Effector memory CD4-positive, alpha-beta T cell (primary cell): ENCODE results near the gene RTTN.
"Not testable (repeated sequence)": the region's sequence is repeated elsewhere in the genome, so short reads cannot be mapped to it uniquely, and the experiment has no call there.

Experiments
- DNase-seq, 3 donors: peaks; one replicate each; pipeline ENCODE4 v3.0.0-alpha.2; 2020
- H3K27ac ChIP-seq: 2 replicates; pipeline ENCODE4 v1.7.0; 2013; ENCODE audit warnings: mild to moderate bottlenecking, low read length, moderate library complexity; ENCODE audit not compliant: insufficient read depth, poor library complexity, severe bottlenecking
- H3K27me3 ChIP-seq: replicated peaks from 2 replicates; pipeline ENCODE4 v1.7.0; 2013; ENCODE audit warnings: mild to moderate bottlenecking, low read length; ENCODE audit not compliant: insufficient read depth, control insufficient read depth, poor library complexity, severe bottlenecking
- H3K36me3 ChIP-seq: 2 replicates; pipeline ENCODE4 v1.7.0; 2013; ENCODE audit warnings: mild to moderate bottlenecking, low read length, moderate library complexity; ENCODE audit not compliant: control insufficient read depth, insufficient read depth
- H3K4me1 ChIP-seq: 2 replicates; pipeline ENCODE4 v1.7.0; 2013; ENCODE audit warnings: low read length, mild to moderate bottlenecking; ENCODE audit not compliant: control insufficient read depth, insufficient read depth, poor library complexity, severe bottlenecking
- H3K4me3 ChIP-seq: 2 replicates; pipeline ENCODE4 v1.7.0; 2013; ENCODE audit warnings: low read length, low read depth, mild to moderate bottlenecking; ENCODE audit not compliant: insufficient read depth, poor library complexity, severe bottlenecking
- H3K9me3 ChIP-seq: 2 replicates; pipeline ENCODE4 v1.7.0; 2013; ENCODE audit warnings: mild to moderate bottlenecking, low read length, moderate library complexity; ENCODE audit not compliant: control insufficient read depth

The RTTN gene

DNA sequence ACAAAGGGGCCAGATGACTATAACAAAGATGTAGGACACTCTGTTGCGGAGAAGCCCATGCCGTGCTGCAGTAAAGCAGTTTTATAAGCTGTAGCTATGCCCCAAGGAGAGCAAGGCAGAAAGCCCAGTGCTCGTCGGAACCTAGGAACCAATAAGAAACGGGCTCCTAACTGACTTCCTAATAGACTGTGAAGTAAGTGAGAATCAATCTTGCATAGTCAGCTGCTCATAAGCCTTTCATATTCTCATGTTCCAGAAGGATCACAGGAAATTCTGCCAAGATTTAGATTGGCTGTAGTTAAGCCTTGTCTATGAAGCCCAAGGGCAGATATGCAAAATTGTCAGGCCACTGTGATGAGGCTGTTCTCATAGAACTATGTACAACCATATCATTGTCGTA lies 98.4 kb downstream of the RTTN start:
- Histone ChIP-seq H3K36me3 (peaks cover 14% of the 10 kb centered on the region), H3K27me3 (no peaks in the 10 kb centered on the region), H3K4me3 (no peak overlapping the region), H3K4me1 (no peaks in the 10 kb centered on the region), H3K27ac (no peak overlapping the region), H3K9me3 (no peaks in the 10 kb centered on the region)
- DNase-seq = no peak

DNA sequence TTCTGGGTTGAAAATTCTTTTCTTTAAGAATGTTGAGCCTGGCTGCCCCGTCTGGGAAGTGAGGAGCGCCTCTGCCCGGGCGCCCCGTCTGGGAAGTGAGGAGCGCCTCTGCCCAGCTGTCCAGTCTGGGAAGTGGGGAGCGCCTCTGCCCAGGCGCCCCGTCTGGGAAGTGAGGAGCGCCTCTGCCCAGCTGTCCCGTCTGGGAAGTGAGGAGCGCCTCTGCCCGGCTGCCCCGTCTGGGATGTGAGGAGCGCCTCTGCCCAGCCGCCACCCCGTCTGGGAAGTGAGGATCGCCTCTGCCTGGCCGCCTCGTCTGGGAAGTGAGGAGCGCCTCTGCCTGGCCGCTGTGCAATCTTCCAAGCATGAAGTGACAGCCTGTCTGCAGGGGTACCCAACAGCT lies 102.6 kb downstream of the RTTN start:
- not testable (repeated sequence) for H3K27ac ChIP-seq, H3K4me3 ChIP-seq, H3K4me1 ChIP-seq, DNase-seq, H3K27me3 ChIP-seq, H3K9me3 ChIP-seq
- peaks cover 11% of the 10 kb centered on the region for H3K36me3 ChIP-seq

GRCh38 chr18:70089858-70090257 lies 115.6 kb downstream of the RTTN start:
- Histone ChIP-seq H3K27ac (no peak overlapping the region), H3K9me3 (no peaks in the 10 kb centered on the region), H3K4me1 (no peaks in the 10 kb centered on the region), H3K36me3 (no peaks in the 10 kb centered on the region), H3K27me3 (no peaks in the 10 kb centered on the region), H3K4me3 (no peak overlapping the region)
- no peak for DNase-seq

- Histone ChIP-seq H3K4me1 (no peaks in the 10 kb centered on the region), H3K27me3 (no peaks in the 10 kb centered on the region), H3K9me3 (no peaks in the 10 kb centered on the region), H3K4me3 (no peak overlapping the region), H3K27ac (no peak overlapping the region), H3K36me3 (no peaks in the 10 kb centered on the region)
- DNase-seq = no peak
These were observed 119.4 kb downstream of the RTTN start for GRCh38 chr18:70086085-70086484.

GRCh38 chr18:70085641-70086040 lies 119.8 kb downstream of the RTTN start:
- Histone ChIP-seq H3K9me3 (no peaks in the 10 kb centered on the region), H3K4me1 (no peaks in the 10 kb centered on the region), H3K27ac (no peak overlapping the region), H3K4me3 (no peak overlapping the region), H3K36me3 (no peaks in the 10 kb centered on the region), H3K27me3 (no peaks in the 10 kb centered on the region)
- DNase-seq = no peak

DNA sequence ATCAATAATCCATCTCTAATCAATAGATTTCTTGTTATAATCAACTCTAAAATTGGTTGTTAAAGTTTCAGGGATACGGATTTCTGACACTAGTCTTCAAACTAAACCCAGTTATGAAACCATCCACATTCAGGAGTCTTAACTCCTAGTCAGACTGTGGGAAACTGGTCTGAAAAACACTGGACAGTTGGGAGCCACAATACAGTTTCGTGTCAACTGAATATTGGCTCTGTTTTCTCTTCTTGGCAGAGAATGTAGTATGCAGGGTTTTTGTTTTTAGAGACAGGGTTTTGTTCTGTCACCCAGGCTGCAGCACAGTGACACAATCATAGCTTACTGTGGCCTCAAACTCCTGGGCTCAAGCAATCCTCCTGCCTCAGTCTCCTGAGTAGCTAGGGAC lies 123.1 kb downstream of the RTTN start:
- DNase-seq = no peak

DNA sequence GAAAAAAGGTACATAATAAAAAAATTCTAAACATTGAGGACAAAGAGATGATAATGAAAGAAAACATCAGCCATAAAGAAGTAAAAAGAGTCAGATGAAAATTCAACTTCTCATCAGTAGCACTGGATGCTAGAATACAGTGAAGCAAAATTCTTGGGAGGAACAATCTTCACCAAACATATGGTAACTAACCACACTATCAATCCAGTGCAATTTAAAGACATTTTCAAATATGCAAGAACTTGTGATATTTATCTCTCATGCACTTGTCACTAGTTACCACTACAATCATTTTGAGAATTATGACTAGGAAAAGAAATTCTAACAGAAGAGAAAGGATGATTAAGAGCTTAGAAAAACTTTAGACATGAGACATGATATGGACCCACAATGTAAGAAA lies 127.4 kb downstream of the RTTN start:
- H3K27me3 ChIP-seq = no peaks in the 10 kb centered on the region
- H3K4me1 ChIP-seq = no peaks in the 10 kb centered on the region
- H3K9me3 ChIP-seq = no peaks in the 10 kb centered on the region
- no peak for DNase-seq
- H3K4me3 ChIP-seq = no peak overlapping the region
- no peak overlapping the region for H3K27ac ChIP-seq
- H3K36me3 ChIP-seq = no peaks in the 10 kb centered on the region

More for the DNA sequence above, 123.1 kb downstream of the RTTN start:
- no peaks in the 10 kb centered on the region for H3K4me1 ChIP-seq
- H3K4me3 ChIP-seq = no peak overlapping the region
- no peaks in the 10 kb centered on the region for H3K9me3 ChIP-seq
- no peaks in the 10 kb centered on the region for H3K36me3 ChIP-seq
- no peaks in the 10 kb centered on the region for H3K27me3 ChIP-seq
- H3K27ac ChIP-seq = no peak overlapping the region

DNA sequence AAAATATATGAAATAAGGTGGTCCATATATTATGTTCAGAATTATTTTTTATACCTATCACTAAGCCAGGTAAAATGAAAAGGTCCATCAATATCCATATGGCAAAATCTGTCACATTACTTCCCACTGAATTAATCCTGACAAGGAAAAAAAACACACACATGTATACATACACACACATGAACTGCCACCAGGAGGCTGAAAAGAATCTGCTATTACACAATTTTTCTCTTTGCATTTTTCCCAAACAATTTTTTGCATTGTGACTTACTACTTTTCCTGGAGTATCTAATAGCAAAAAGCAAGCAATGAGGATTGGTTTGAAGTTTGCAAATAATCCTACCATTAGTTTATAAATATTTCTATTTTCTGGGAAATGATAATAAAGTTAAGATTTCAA lies 129.6 kb downstream of the RTTN start:
- no peaks in the 10 kb centered on the region for H3K36me3 ChIP-seq
- H3K4me1 ChIP-seq = no peaks in the 10 kb centered on the region
- DNase-seq = no peak
- no peaks in the 10 kb centered on the region for H3K27me3 ChIP-seq
- no peak overlapping the region for H3K4me3 ChIP-seq
- no peaks in the 10 kb centered on the region for H3K9me3 ChIP-seq
- no peak overlapping the region for H3K27ac ChIP-seq

DNA sequence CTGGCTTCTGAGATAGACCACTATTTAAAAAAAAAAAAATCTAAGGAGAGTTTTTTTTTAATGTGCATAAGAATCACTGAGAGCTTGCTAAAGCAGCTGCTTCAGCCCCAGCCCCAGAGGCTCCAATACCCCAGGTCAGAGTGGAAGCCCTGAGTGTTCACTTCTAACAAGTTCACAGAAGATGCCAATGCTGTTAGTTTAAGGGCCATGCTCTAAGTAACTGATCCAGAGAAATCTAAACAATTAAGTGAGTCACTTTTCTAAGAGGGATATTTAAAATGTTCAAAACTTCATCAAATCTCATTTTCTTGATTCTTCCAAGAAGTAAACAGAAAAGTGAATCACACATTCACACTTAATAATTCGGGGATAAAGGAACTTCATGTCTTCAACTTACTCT lies 131.4 kb downstream of the RTTN start:
- no peaks in the 10 kb centered on the region for H3K4me1 ChIP-seq
- H3K27me3 ChIP-seq = no peaks in the 10 kb centered on the region
- H3K27ac ChIP-seq = no peak overlapping the region
- no peak overlapping the region for H3K4me3 ChIP-seq
- H3K9me3 ChIP-seq = no peaks in the 10 kb centered on the region
- DNase-seq = no peak
- H3K36me3 ChIP-seq = no peaks in the 10 kb centered on the region

- Histone ChIP-seq H3K27me3 (no peaks in the 10 kb centered on the region), H3K9me3 (no peaks in the 10 kb centered on the region), H3K27ac (no peak overlapping the region), H3K36me3 (no peaks in the 10 kb centered on the region), H3K4me1 (no peaks in the 10 kb centered on the region), H3K4me3 (no peak overlapping the region)
- DNase-seq = no peak
These were observed 132.1 kb downstream of the RTTN start for GRCh38 chr18:70073432-70073831.

DNA sequence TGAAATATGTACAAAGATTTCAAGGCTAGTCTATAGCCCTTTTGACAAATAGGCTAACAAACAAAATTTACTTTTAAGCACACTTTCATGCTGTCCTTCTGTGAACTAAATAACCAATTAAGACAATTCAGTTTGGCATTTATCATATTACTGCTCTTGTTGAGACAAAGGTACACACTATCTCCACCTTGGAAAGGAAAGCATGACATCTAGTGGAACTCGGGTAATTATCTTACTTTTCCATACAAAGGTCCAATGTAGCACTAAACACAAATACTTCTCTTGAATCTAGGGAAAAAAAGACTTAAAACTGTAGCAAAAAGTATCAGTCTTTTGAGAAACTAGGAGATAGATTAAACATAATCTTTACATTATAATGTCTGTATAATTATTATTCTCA lies 132.8 kb downstream of the RTTN start:
- Histone ChIP-seq H3K36me3 (no peaks in the 10 kb centered on the region), H3K27me3 (no peaks in the 10 kb centered on the region), H3K4me1 (no peaks in the 10 kb centered on the region), H3K27ac (no peak overlapping the region), H3K9me3 (no peaks in the 10 kb centered on the region), H3K4me3 (no peak overlapping the region)
- no peak for DNase-seq
